ENCODE results near the gene SMYD3. TPM values are rescaled to one million over a fixed set of nuclear protein-coding genes. Genes with fewer than 3 reads are reported as not detected.

Gene SMYD3
- total and polyA plus RNA-seq, 10 of the 15 experiments (the other 5 are each of a cell fraction or from before 2014, with no cell fraction given) = 18.3 to 54.0 (median 24.8) TPM

GRCh38 chr1:246153796-246154212 is 353.3 kb downstream of the SMYD3 start:
- H3K4me3 ChIP-seq = no peak overlapping the region
- CTCF ChIA-PET = interaction anchor here (0.7 kb wide), 1 partner anchor 18 kb away, joined by 3 read pairs; no protein-coding TSS in a partner anchor
- intact Hi-C loops (cut with micrococcal nuclease; ENCODE audit: unreplicated experiment) = no loop called here
- no peak for DNase-seq (ENCODE audit: low read depth, low spot score)
- 91% methylated on average over 3 of the region's 3 CpGs for WGBS (ENCODE audit: insufficient coverage, insufficient replicate concordance, low lambda C conversion rate, missing lambda C conversion rate)
- no peaks in the 10 kb centered on the region for H3K4me1 ChIP-seq (ENCODE audit: control insufficient read depth, insufficient read depth, low read length)
- TF ChIP-seq RBBP5 (conservative IDR thresholded peaks at IDR 0.05) (no peak), ZSCAN29 (IDR thresholded peaks at IDR 0.05) (no peak), FOS (IDR thresholded peaks at IDR 0.05; ENCODE audit: borderline replicate concordance, extremely low read depth, insufficient read length) (no peak), HCFC1 (IDR thresholded peaks at IDR 0.05; ENCODE audit: low read length) (no peak), RCOR1 (conservative IDR thresholded peaks at IDR 0.05; ENCODE audit: low read depth, low read length) (no peak), ZBED1 (IDR thresholded peaks at IDR 0.05; ENCODE audit: borderline replicate concordance) (no peak), ATF7 (IDR thresholded peaks at IDR 0.05; ENCODE audit: low read depth) (no peak), JUNB (IDR thresholded peaks at IDR 0.05) (no peak), NKRF (conservative IDR thresholded peaks at IDR 0.05) (no peak), MTA2 (IDR thresholded peaks at IDR 0.05; ENCODE audit: low read depth) (no peak), NR2C2 (IDR thresholded peaks at IDR 0.05; ENCODE audit: borderline replicate concordance, control insufficient read depth, insufficient read length, low read depth) (no peak), HSF1 (IDR thresholded peaks at IDR 0.05; ENCODE audit: low read depth, low read length) (no peak), PML (IDR thresholded peaks at IDR 0.05; ENCODE audit: low read length) (no peak)
- no peaks in the 10 kb centered on the region for H3K9me3 ChIP-seq (replicated peaks; ENCODE audit: control insufficient read depth, insufficient read depth, low read length)
- no peak for FAIRE-seq
- SMC1A ChIA-PET (ENCODE audit: uncharacterized antibody, unreplicated experiment) = interaction anchor here (0.6 to 1.7 kb wide), 4 partner anchors 11 to 1001 kb away, joined by 3 to 4 read pairs (median 4); no protein-coding TSS in a partner anchor
- no peak overlapping the region for H3K4me2 ChIP-seq (ENCODE audit: control insufficient read depth, insufficient read depth)
- H2AFZ ChIP-seq (ENCODE audit: control insufficient read depth, low read depth, low read length) = no peak overlapping the region
- ATAC-seq = no peak
- H3K36me3 ChIP-seq (ENCODE audit: control insufficient read depth in 2 of 2, insufficient read depth in 2 of 2, low read length in 1 of 2) = no peaks in the 10 kb centered on the region
- POLR2A ChIA-PET = no interaction called here
- in situ Hi-C loops (cut with MboI) = no loop called here
- RAD21 ChIA-PET (ENCODE audit: unreplicated experiment) = no interaction called here
- no peak overlapping the region for H3K9ac ChIP-seq (ENCODE audit: control insufficient read depth, insufficient read depth, low read length)
- no peaks in the 10 kb centered on the region for H3K79me2 ChIP-seq (ENCODE audit: control insufficient read depth, insufficient read depth, low read length)
- H4K20me1 ChIP-seq (ENCODE audit: control insufficient read depth, insufficient read depth) = no peaks in the 10 kb centered on the region
- no peaks in the 10 kb centered on the region for H3K27me3 ChIP-seq (replicated peaks in 1 of 2; ENCODE audit: control insufficient read depth in 2 of 2, insufficient read depth in 2 of 2, low read length in 1 of 2)
- no TSS peak for BruUV-seq (replicated peaks)
- H3K27ac ChIP-seq (ENCODE audit: control insufficient read depth, insufficient read depth) = no peak overlapping the region
